CD4-positive, alpha-beta T cell (primary cell): ENCODE results near the gene MED25. TPM values are rescaled to one million over a fixed set of nuclear protein-coding genes. Genes with fewer than 3 reads are reported as not detected.
A peak's percentile ranks its signal among the peaks of the same experiment; 100 is the strongest.

Experiments
- ATAC-seq: fragments of 200-7000 bp; cut with Tn5 transposase; one replicate; pipeline ENCODE4 v1.10.0; 2022; ENCODE audit warnings: mild to moderate bottlenecking; ENCODE audit not compliant: poor library complexity
- CTCF ChIA-PET: fragments of 350-600 bp; sonication (Branson Sonifier 250); formaldehyde crosslinking; loops from one replicate; lab custom pipeline; 2021; ENCODE audit warnings: antibody characterized with exemption, inconsistent platforms; lab: Charles Lee
- POLR2A ChIA-PET: fragments of 350-600 bp; sonication (Branson Sonifier 250); formaldehyde crosslinking; loops from one replicate; lab custom pipeline; 2021; ENCODE audit warnings: antibody characterized with exemption, inconsistent platforms; lab: Charles Lee
- DNase-seq, 14 experiments: peaks; one replicate each; pipeline ENCODE4 v3.0.0-alpha.2; 2013 to 2020; ENCODE audit warnings: mixed read lengths in 2 of 14
- H3K27ac ChIP-seq, 2 donors: one replicate each; pipeline versions ENCODE4 v1.5.1 to v1.7.0; 2013; ENCODE audit warnings: low read length in 2 of 2, low read depth in 1 of 2, mild to moderate bottlenecking in 1 of 2
- H3K27me3 ChIP-seq, 2 experiments: 1 replicate in 1 of 2; 2 replicates in 1 of 2; pipeline versions ENCODE4 v1.6.1 to v1.7.0; 2013; ENCODE audit warnings: low read length in 2 of 2, control low read depth in 1 of 2, mild to moderate bottlenecking in 1 of 2, moderate library complexity in 1 of 2; ENCODE audit not compliant: insufficient read depth in 2 of 2, control insufficient read depth in 1 of 2
- H3K36me3 ChIP-seq: one replicate; pipeline ENCODE4 v1.6.1; 2013; ENCODE audit warnings: low read length, control low read depth; ENCODE audit not compliant: insufficient read depth
- H3K4me1 ChIP-seq: one replicate; pipeline ENCODE4 v1.6.1; 2013; ENCODE audit warnings: low read length, control low read depth; ENCODE audit not compliant: insufficient read depth
- H3K4me3 ChIP-seq: one replicate; pipeline ENCODE4 v1.5.1; 2013; ENCODE audit warnings: mild to moderate bottlenecking, low read length, moderate library complexity
- H3K9me3 ChIP-seq, 2 experiments: 1 replicate in 1 of 2; 2 replicates in 1 of 2; pipeline versions ENCODE4 v1.6.1 to v1.7.0; 2013; ENCODE audit warnings: low read length in 2 of 2, mild to moderate bottlenecking in 2 of 2, control low read depth in 1 of 2, moderate library complexity in 1 of 2; ENCODE audit not compliant: control insufficient read depth in 1 of 2, insufficient read depth in 1 of 2
- H3K27ac Mint-ChIP-seq: one replicate; pipeline ENCODE4 v1.8.0; 2020; ENCODE audit warnings: mixed read lengths
- H3K27me3 Mint-ChIP-seq: one replicate; pipeline ENCODE4 v1.8.0; 2021; ENCODE audit warnings: mixed read lengths
- H3K36me3 Mint-ChIP-seq: one replicate; pipeline ENCODE4 v1.8.0; 2021; ENCODE audit warnings: low read depth, mixed read lengths
- H3K4me1 Mint-ChIP-seq: one replicate; pipeline ENCODE4 v1.8.0; 2021; ENCODE audit warnings: low read depth, mixed read lengths
- H3K4me3 Mint-ChIP-seq: one replicate; pipeline ENCODE4 v1.8.0; 2020; ENCODE audit warnings: mild to moderate bottlenecking, mixed read lengths
- H3K9me3 Mint-ChIP-seq: one replicate; pipeline ENCODE4 v1.8.0; 2020; ENCODE audit warnings: mixed read lengths
- intact Hi-C, 2 experiments: fragments of 100-400 bp; cut with DNase I in 1 of 2; cut with micrococcal nuclease in 1 of 2; formaldehyde crosslinking; loops; one replicate each; pipeline versions ENCODE4 v1.15.1 to v1.9.0; 2023 to 2025; cut with DNase I, micrococcal nuclease
- total RNA-seq, 174 experiments: library from RNA in 2 of 174; stranded (reverse) in 2 of 174; gene quantifications; one replicate each; pipeline ENCODE4 v1.2.3 and lab custom pipeline; 2021 to 2026
- TF ChIP-seq, protein P1 (sequence below): fragments of 200-600 bp; IDR thresholded peaks from one replicate; pipeline ENCODE4 v1.8.0; 2022; ENCODE audit warnings: antibody characterized with exemption, mild to moderate bottlenecking

MED25 gene
- total RNA-seq, 2 experiments from 2014 or later, result 67.2 to 67.8 TPM

DNA sequence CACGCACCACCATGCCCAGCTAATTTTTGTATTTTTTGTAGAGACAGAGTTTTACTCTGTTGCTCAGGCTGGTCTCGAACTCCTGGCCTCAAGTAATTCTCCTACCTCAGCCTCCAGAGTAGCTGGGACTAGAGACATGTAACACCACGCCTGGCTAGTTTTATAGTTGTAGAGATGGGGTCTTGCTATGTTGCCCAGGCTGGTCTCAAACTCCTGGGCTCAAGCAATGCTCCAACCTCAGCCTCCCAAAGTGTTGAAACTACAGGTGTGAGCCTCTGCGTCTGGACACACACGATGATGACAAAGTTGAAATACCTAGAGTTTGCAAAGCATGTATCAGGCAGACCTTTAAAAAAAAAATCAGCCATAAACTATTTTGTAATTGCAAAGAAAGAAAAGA, 28.3 kb downstream of the MED25 start:
- H3K4me1 ChIP-seq, result peaks cover 27% of the 10 kb centered on the region
- ATAC-seq, result no peak
- intact Hi-C loops, result no loop called here

DNA sequence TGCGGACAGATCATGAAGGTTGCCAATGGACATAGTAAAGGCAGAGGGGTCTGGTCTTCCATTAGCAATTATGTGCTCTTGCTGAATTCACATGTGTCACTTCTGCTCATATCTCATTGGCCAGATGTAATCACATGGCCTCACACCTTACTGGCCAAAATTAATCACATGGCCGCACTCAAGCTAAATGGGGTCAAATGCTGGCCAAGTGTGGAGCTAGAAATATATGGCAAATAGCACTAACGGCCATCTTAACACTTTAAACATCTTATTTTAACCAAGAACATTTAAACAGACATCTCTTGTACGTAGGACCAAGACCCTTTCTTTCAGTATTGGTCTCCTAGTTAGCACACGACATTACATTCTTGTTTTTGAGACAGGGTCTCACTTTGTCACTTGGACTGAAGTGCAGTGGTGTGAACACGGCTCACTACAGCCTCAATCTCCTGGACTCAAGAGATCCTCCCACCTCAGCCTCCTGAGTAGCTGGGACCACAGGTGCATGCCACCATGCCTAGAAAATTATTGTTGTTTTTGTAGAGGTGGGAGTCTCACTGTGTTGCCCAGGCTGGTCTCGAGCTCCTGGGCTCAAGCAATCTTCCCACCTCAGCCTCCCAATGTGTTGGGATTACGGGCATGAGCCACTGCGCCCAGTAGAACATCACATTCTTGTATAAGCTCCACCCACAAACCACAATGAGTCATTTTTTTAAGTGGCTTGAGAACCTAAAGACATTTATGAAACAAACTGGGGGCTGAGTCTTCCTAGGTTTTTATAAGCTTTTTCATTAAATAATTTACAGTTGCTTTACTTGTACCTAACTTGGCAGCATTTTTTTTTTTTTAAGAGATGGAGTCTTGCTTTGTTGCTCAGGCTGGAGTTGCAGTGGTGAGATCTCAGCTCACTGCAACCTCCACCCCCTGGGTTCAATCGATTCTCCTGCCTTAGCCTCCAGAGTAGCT, 29.9 kb downstream of the MED25 start:
- H3K4me3 Mint-ChIP-seq, result peak overlapping the region; percentile 80
- no peaks in the 10 kb centered on the region for H3K27me3 ChIP-seq
- ATAC-seq (no peak), DNase-seq (peak in 4 of 14 experiments; percentile 24 to 69 (median 56))
- intact Hi-C loops, result no loop called here
- ChIA-PET POLR2A (interaction anchor here (0.9 to 2.5 kb wide), 4 partner anchors 21 to 35 kb away, joined by 3 to 11 read pairs (median 5); partner anchors contain the start of genes AKT1S1, FUZ, MED25 and TBC1D17), CTCF (interaction anchor here (0.9 kb wide), 1 partner anchor 42 kb away, joined by 3 read pairs; no protein-coding TSS in a partner anchor)
- H3K4me1 Mint-ChIP-seq, result peaks cover 33% of the 10 kb centered on the region
- TF ChIP-seq, protein P1, sequence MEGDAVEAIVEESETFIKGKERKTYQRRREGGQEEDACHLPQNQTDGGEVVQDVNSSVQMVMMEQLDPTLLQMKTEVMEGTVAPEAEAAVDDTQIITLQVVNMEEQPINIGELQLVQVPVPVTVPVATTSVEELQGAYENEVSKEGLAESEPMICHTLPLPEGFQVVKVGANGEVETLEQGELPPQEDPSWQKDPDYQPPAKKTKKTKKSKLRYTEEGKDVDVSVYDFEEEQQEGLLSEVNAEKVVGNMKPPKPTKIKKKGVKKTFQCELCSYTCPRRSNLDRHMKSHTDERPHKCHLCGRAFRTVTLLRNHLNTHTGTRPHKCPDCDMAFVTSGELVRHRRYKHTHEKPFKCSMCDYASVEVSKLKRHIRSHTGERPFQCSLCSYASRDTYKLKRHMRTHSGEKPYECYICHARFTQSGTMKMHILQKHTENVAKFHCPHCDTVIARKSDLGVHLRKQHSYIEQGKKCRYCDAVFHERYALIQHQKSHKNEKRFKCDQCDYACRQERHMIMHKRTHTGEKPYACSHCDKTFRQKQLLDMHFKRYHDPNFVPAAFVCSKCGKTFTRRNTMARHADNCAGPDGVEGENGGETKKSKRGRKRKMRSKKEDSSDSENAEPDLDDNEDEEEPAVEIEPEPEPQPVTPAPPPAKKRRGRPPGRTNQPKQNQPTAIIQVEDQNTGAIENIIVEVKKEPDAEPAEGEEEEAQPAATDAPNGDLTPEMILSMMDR, result no peak
- H3K4me1 ChIP-seq, result peaks cover 42% of the 10 kb centered on the region
- peaks cover 17% of the 10 kb centered on the region for H3K36me3 Mint-ChIP-seq
- no peak overlapping the region for H3K4me3 ChIP-seq
- no peaks in the 10 kb centered on the region for H3K9me3 ChIP-seq
- H3K27me3 Mint-ChIP-seq, result no peaks in the 10 kb centered on the region
- no peak overlapping the region for H3K27ac Mint-ChIP-seq
- no peaks in the 10 kb centered on the region for H3K36me3 ChIP-seq
- H3K9me3 Mint-ChIP-seq, result no peaks in the 10 kb centered on the region
- no peak overlapping the region for H3K27ac ChIP-seq

More for the DNA sequence above, 28.3 kb downstream of the MED25 start:
- Mint-ChIP-seq H3K27ac (no peak overlapping the region), H3K27me3 (no peaks in the 10 kb centered on the region), H3K4me3 (peak overlapping the region; percentile 20), H3K4me1 (peaks cover 21% of the 10 kb centered on the region), H3K9me3 (no peaks in the 10 kb centered on the region), H3K36me3 (peaks cover 6% of the 10 kb centered on the region)
- no peak for DNase-seq
- no peak overlapping the region for H3K27ac ChIP-seq
- H3K36me3 ChIP-seq, result no peaks in the 10 kb centered on the region
- TF ChIP-seq, protein P1, result no peak
- H3K27me3 ChIP-seq, result no peaks in the 10 kb centered on the region
- POLR2A ChIA-PET, result no interaction called here
- no peaks in the 10 kb centered on the region for H3K9me3 ChIP-seq
- no peak overlapping the region for H3K4me3 ChIP-seq
- CTCF ChIA-PET, result no interaction called here

DNA sequence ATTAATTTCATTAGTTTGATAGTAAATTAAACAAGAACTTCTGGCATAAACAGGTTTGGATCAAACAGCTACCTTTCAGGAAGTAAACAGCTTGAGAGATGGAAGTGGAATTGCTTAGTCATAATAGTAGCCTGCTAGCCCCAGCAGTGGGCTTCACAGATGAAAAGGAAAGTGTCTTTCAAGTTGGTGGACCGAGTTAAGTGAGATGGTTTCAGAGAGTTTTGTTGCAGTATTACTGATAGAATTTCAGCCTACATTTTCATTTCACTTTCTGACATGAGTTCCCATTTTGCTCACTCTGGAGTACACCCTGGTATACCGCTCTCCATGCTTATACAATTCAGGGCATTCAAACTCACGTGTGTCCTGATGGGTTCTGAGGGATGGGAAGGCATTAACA, 30.8 kb downstream of the MED25 start:
- Histone ChIP-seq H3K27me3 (no peaks in the 10 kb centered on the region), H3K4me1 (peaks cover 50% of the 10 kb centered on the region), H3K36me3 (no peaks in the 10 kb centered on the region), H3K4me3 (no peak overlapping the region), H3K27ac (no peak overlapping the region), H3K9me3 (no peaks in the 10 kb centered on the region)
- TF ChIP-seq, protein P1, result no peak
- ATAC-seq, result no peak
- Mint-ChIP-seq H3K27ac (no peak overlapping the region), H3K27me3 (no peaks in the 10 kb centered on the region), H3K4me1 (peaks cover 35% of the 10 kb centered on the region), H3K9me3 (no peaks in the 10 kb centered on the region), H3K4me3 (peak overlapping the region; percentile 87), H3K36me3 (peaks cover 17% of the 10 kb centered on the region)
- DNase-seq, result no peak
- POLR2A ChIA-PET, result interaction anchor here (1.4 to 2.5 kb wide), 3 partner anchors 20 to 36 kb away, joined by 3 to 11 read pairs (median 7); partner anchors contain the start of genes AKT1S1, FUZ and TBC1D17
- CTCF ChIA-PET, result interaction anchor here (0.9 kb wide), 1 partner anchor 41 kb away, joined by 3 read pairs; no protein-coding TSS in a partner anchor
- intact Hi-C loops, result no loop called here
